Measurements from ENCODE around the gene HBG2.

- TF ChIP-seq, protein P1, sequence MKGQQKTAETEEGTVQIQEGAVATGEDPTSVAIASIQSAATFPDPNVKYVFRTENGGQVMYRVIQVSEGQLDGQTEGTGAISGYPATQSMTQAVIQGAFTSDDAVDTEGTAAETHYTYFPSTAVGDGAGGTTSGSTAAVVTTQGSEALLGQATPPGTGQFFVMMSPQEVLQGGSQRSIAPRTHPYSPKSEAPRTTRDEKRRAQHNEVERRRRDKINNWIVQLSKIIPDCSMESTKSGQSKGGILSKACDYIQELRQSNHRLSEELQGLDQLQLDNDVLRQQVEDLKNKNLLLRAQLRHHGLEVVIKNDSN (IDR thresholded peaks at IDR 0.05): no peak
- no peak for TF ChIP-seq RAD21 (IDR thresholded peaks at IDR 0.05; ENCODE audit: low read depth)
- no peak for TF ChIP-seq EP300 (IDR thresholded peaks at IDR 0.05; ENCODE audit: borderline replicate concordance)
- no peak for TF ChIP-seq YY1 (IDR thresholded peaks at IDR 0.05; ENCODE audit: low read depth)
- no peak for TF ChIP-seq TCF12 (IDR thresholded peaks at IDR 0.05; ENCODE audit: low read depth)
- TF ChIP-seq EGR1 (IDR thresholded peaks at IDR 0.05): no peak
Measured at GRCh38 chr11:5284637-5285036, 30.1 kb upstream of the HBG2 start.

All from Ishikawa (cell line).